ENCODE measurements around the gene GBE1. TPM values are rescaled to one million over a fixed set of nuclear protein-coding genes. Genes with fewer than 3 reads are reported as not detected.

Gene GBE1
- total and polyA plus RNA-seq, 9 of the 15 experiments (the other 6 are each of a cell fraction or from before 2014, with no cell fraction given) = 7.9 to 25.6 (median 13.1) TPM

- peak; percentile 49 for TF ChIP-seq TAF9B (IDR thresholded peaks at IDR 0.05; ENCODE audit: partially characterized antibody)
- no peak for TF ChIP-seq RFX7 (CRISPR knock-in tag; IDR thresholded peaks at IDR 0.05)
- TF ChIP-seq ZNF143 (CRISPR knock-in tag; IDR thresholded peaks at IDR 0.05) = no peak
- TF ChIP-seq ZNF699 (CRISPR knock-in tag; IDR thresholded peaks at IDR 0.05; ENCODE audit: insufficient replicate concordance) = no peak
- peak; percentile 99 for TF ChIP-seq ZNF24 (IDR thresholded peaks at IDR 0.05)
- TF ChIP-seq HSF4 (CRISPR knock-in tag; IDR thresholded peaks at IDR 0.05; ENCODE audit: borderline replicate concordance) = no peak
- TF ChIP-seq NCOA4 (IDR thresholded peaks at IDR 0.05; ENCODE audit: partially characterized antibody) = no peak
- TF ChIP-seq KLF6 (CRISPR knock-in tag; IDR thresholded peaks at IDR 0.05; ENCODE audit: borderline replicate concordance) = no peak
- no peak for TF ChIP-seq RAD21 (CRISPR knock-in tag; conservative IDR thresholded peaks at IDR 0.05 in 1 of 2, IDR thresholded peaks at IDR 0.05 in 1 of 2)
- peak; percentile 30; the same call in 1 of the 2 replicates for TF ChIP-seq MAFG (tag; conservative IDR thresholded peaks at IDR 0.05)
- TF ChIP-seq RNF2 (IDR thresholded peaks at IDR 0.05) = no peak
- TF ChIP-seq CBFA2T3 (IDR thresholded peaks at IDR 0.05) = peak; percentile 94
- TF ChIP-seq PKNOX1 (IDR thresholded peaks at IDR 0.05) = peak; percentile 78
- TF ChIP-seq IRF1 (CRISPR knock-in tag; IDR thresholded peaks at IDR 0.05; ENCODE audit: borderline replicate concordance) = no peak
- TF ChIP-seq ATF7 (IDR thresholded peaks at IDR 0.05) = no peak
- peak; percentile 19; the same call in 1 of the 2 replicates for TF ChIP-seq MTA2 (IDR thresholded peaks at IDR 0.05; ENCODE audit: low read depth)
- TF ChIP-seq EP300 (IDR thresholded peaks at IDR 0.05; ENCODE audit: low read length) = peak; percentile 66; the same call in 1 of the 2 replicates
- no peak for TF ChIP-seq ZNF778 (CRISPR knock-in tag; IDR thresholded peaks at IDR 0.05)
- no peak for TF ChIP-seq ZNF76 (CRISPR knock-in tag; IDR thresholded peaks at IDR 0.05; ENCODE audit: borderline replicate concordance)
- TF ChIP-seq ZNF197 (CRISPR knock-in tag; IDR thresholded peaks at IDR 0.05; ENCODE audit: low read depth) = no peak
- TF ChIP-seq NFRKB (IDR thresholded peaks at IDR 0.05; ENCODE audit: low read depth) = no peak
- no peak for TF ChIP-seq ZNF518B (CRISPR knock-in tag; IDR thresholded peaks at IDR 0.05)
Observed at GRCh38 chr3:81713031-81713430, 48.4 kb downstream of the GBE1 start (continued).
